ENCODE results near the gene SIRPA. TPM values are rescaled to one million over a fixed set of nuclear protein-coding genes. Genes with fewer than 3 reads are reported as not detected.

Gene SIRPA
- total RNA-seq, 1 donor from 2014 or later, result 35.5 TPM

DNA sequence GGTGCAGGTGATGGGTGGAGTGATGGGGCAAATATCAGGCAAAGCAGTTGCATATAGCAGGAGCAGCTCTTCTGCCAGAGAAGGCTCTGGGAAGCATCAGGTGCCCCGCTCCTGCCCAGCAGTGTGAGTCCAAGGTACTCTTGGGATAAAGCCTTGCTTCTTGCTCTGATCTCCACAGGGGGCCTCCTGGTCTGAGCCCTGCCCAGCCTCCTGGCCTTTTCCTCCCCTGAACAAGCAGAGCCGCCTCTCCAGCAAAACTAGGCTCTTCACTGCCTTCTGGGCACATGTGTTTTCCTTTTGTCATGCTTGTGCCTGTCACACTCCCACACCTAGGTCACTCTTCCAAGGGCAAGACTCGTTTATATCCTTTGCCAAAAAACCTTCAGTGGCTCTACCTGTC is 34.3 kb downstream of the SIRPA start:
- H3K36me3 ChIP-seq (ENCODE audit: insufficient read depth, low read length), result peaks cover 2% of the 10 kb centered on the region
- H4K20me1 ChIP-seq (ENCODE audit: insufficient read depth, low read length), result peaks cover 9% of the 10 kb centered on the region
- H3K27ac Mint-ChIP-seq (ENCODE audit: unreplicated experiment), result no peak overlapping the region
- peaks cover 33% of the 10 kb centered on the region for H3K36me3 Mint-ChIP-seq (ENCODE audit: low read depth, unreplicated experiment)
- no peaks in the 10 kb centered on the region for H3K27me3 Mint-ChIP-seq (ENCODE audit: low read depth, unreplicated experiment)
- H3K27me3 ChIP-seq (ENCODE audit: insufficient read depth, low read length), result no peaks in the 10 kb centered on the region
- peaks cover 9% of the 10 kb centered on the region for H3K4me1 ChIP-seq (ENCODE audit: insufficient read depth, low read length)
- H3K27ac ChIP-seq (ENCODE audit: low read depth, low read length), result no peak overlapping the region
- H3K4me1 Mint-ChIP-seq (ENCODE audit: low read depth, unreplicated experiment), result peaks cover 9% of the 10 kb centered on the region
- FAIRE-seq (no peak), DNase-seq (ENCODE audit: low read depth) (no peak)
- no peak for TF ChIP-seq EZH2 (IDR thresholded peaks at IDR 0.05; ENCODE audit: insufficient read depth, low read length)
- TF ChIP-seq, protein P1, sequence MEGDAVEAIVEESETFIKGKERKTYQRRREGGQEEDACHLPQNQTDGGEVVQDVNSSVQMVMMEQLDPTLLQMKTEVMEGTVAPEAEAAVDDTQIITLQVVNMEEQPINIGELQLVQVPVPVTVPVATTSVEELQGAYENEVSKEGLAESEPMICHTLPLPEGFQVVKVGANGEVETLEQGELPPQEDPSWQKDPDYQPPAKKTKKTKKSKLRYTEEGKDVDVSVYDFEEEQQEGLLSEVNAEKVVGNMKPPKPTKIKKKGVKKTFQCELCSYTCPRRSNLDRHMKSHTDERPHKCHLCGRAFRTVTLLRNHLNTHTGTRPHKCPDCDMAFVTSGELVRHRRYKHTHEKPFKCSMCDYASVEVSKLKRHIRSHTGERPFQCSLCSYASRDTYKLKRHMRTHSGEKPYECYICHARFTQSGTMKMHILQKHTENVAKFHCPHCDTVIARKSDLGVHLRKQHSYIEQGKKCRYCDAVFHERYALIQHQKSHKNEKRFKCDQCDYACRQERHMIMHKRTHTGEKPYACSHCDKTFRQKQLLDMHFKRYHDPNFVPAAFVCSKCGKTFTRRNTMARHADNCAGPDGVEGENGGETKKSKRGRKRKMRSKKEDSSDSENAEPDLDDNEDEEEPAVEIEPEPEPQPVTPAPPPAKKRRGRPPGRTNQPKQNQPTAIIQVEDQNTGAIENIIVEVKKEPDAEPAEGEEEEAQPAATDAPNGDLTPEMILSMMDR (IDR thresholded peaks at IDR 0.05; ENCODE audit: insufficient read depth, low read depth, low read length), result no peak
- no peak overlapping the region for H3K4me3 Mint-ChIP-seq (ENCODE audit: unreplicated experiment)
- no peaks in the 10 kb centered on the region for H3K79me2 ChIP-seq (ENCODE audit: insufficient read depth, low read length)
- no peaks in the 10 kb centered on the region for H3K9me3 ChIP-seq (ENCODE audit: insufficient read depth, low read depth, low read length)
- H3K4me2 ChIP-seq (ENCODE audit: low read length), result no peak overlapping the region
- no peak overlapping the region for H3K4me3 ChIP-seq (ENCODE audit: insufficient read depth, low read depth, low read length)
- no peak overlapping the region for H3K9ac ChIP-seq (ENCODE audit: low read length)
- H3K9me3 Mint-ChIP-seq (ENCODE audit: unreplicated experiment), result no peaks in the 10 kb centered on the region
- no peak overlapping the region for H2AFZ ChIP-seq (ENCODE audit: low read depth, low read length)

DNA sequence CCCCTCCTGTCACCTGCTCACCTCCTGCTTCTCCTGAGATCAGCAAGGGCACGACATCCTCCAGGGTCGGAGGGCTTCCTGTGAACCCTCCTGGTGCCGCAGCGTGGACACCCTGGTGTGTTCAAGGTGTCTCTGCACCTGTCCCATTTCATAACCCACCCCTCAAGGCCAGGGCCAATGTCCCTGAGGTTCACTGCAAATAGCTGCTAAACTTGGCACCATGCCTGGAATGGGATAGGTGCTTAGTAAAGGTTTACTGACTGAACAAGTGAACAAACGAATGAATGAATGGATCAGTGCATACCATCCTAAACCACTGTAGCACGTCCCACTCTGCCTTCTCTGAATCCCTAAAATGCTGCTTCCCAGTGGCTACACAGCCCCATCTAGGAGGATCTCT is 35.0 kb downstream of the SIRPA start:
- H3K27me3 Mint-ChIP-seq (ENCODE audit: low read depth, unreplicated experiment), result no peaks in the 10 kb centered on the region
- Histone ChIP-seq H3K4me3 (ENCODE audit: insufficient read depth, low read depth, low read length) (no peak overlapping the region), H3K9me3 (ENCODE audit: insufficient read depth, low read depth, low read length) (no peaks in the 10 kb centered on the region), H3K4me1 (ENCODE audit: insufficient read depth, low read length) (peaks cover 12% of the 10 kb centered on the region), H4K20me1 (ENCODE audit: insufficient read depth, low read length) (peaks cover 9% of the 10 kb centered on the region), H3K27me3 (ENCODE audit: insufficient read depth, low read length) (no peaks in the 10 kb centered on the region), H3K4me2 (ENCODE audit: low read length) (no peak overlapping the region), H3K36me3 (ENCODE audit: insufficient read depth, low read length) (peaks cover 2% of the 10 kb centered on the region), H2AFZ (ENCODE audit: low read depth, low read length) (no peak overlapping the region), H3K9ac (ENCODE audit: low read length) (no peak overlapping the region), H3K79me2 (ENCODE audit: insufficient read depth, low read length) (no peaks in the 10 kb centered on the region), H3K27ac (ENCODE audit: low read depth, low read length) (no peak overlapping the region)
- no peak for TF ChIP-seq EZH2 (IDR thresholded peaks at IDR 0.05; ENCODE audit: insufficient read depth, low read length)
- TF ChIP-seq, protein P1 (IDR thresholded peaks at IDR 0.05; ENCODE audit: insufficient read depth, low read depth, low read length), result no peak
- FAIRE-seq, result no peak
- peaks cover 13% of the 10 kb centered on the region for H3K4me1 Mint-ChIP-seq (ENCODE audit: low read depth, unreplicated experiment)
- DNase-seq (ENCODE audit: low read depth), result no peak
- no peak overlapping the region for H3K4me3 Mint-ChIP-seq (ENCODE audit: unreplicated experiment)
- H3K27ac Mint-ChIP-seq (ENCODE audit: unreplicated experiment), result no peak overlapping the region
- H3K36me3 Mint-ChIP-seq (ENCODE audit: low read depth, unreplicated experiment), result peaks cover 28% of the 10 kb centered on the region
- H3K9me3 Mint-ChIP-seq (ENCODE audit: unreplicated experiment), result no peaks in the 10 kb centered on the region

- FAIRE-seq (no peak), DNase-seq (ENCODE audit: low read depth) (no peak)
- Histone ChIP-seq H3K27me3 (ENCODE audit: insufficient read depth, low read length) (no peaks in the 10 kb centered on the region), H3K9me3 (ENCODE audit: insufficient read depth, low read depth, low read length) (no peaks in the 10 kb centered on the region), H3K27ac (ENCODE audit: low read depth, low read length) (no peak overlapping the region), H3K79me2 (ENCODE audit: insufficient read depth, low read length) (no peaks in the 10 kb centered on the region), H4K20me1 (ENCODE audit: insufficient read depth, low read length) (peaks cover 9% of the 10 kb centered on the region), H3K4me2 (ENCODE audit: low read length) (no peak overlapping the region), H3K4me3 (ENCODE audit: insufficient read depth, low read depth, low read length) (no peak overlapping the region), H3K9ac (ENCODE audit: low read length) (no peak overlapping the region), H3K36me3 (ENCODE audit: insufficient read depth, low read length) (peaks cover 2% of the 10 kb centered on the region), H3K4me1 (ENCODE audit: insufficient read depth, low read length) (peaks cover 12% of the 10 kb centered on the region), H2AFZ (ENCODE audit: low read depth, low read length) (no peak overlapping the region)
- no peak overlapping the region for H3K27ac Mint-ChIP-seq (ENCODE audit: unreplicated experiment)
- peaks cover 35% of the 10 kb centered on the region for H3K36me3 Mint-ChIP-seq (ENCODE audit: low read depth, unreplicated experiment)
- TF ChIP-seq EZH2 (IDR thresholded peaks at IDR 0.05; ENCODE audit: insufficient read depth, low read length), result no peak
- TF ChIP-seq, protein P1 (IDR thresholded peaks at IDR 0.05; ENCODE audit: insufficient read depth, low read depth, low read length), result no peak
- H3K27me3 Mint-ChIP-seq (ENCODE audit: low read depth, unreplicated experiment), result no peaks in the 10 kb centered on the region
- H3K4me3 Mint-ChIP-seq (ENCODE audit: unreplicated experiment), result no peak overlapping the region
- no peaks in the 10 kb centered on the region for H3K9me3 Mint-ChIP-seq (ENCODE audit: unreplicated experiment)
- H3K4me1 Mint-ChIP-seq (ENCODE audit: low read depth, unreplicated experiment), result peaks cover 13% of the 10 kb centered on the region
These were observed 36.6 kb downstream of the SIRPA start for GRCh38 chr20:1931830-1932229.
